IPS-18a (cell line): ENCODE results near the gene MRPL54.

Source experiments
- H3K27ac ChIP-seq: one replicate; pipeline ENCODE4 v1.5.1; 2013; ENCODE audit warnings: low read length
- H3K27me3 ChIP-seq: one replicate; pipeline ENCODE4 v1.6.1; 2013; ENCODE audit warnings: mild to moderate bottlenecking, low read length; ENCODE audit not compliant: control insufficient read depth, insufficient read depth
- H3K36me3 ChIP-seq: one replicate; pipeline ENCODE4 v1.6.1; 2013; ENCODE audit warnings: low read depth, low read length; ENCODE audit not compliant: control insufficient read depth
- H3K4me1 ChIP-seq: one replicate; pipeline ENCODE4 v1.6.1; 2013; ENCODE audit warnings: low read depth, low read length; ENCODE audit not compliant: control insufficient read depth
- H3K4me3 ChIP-seq: one replicate; pipeline ENCODE4 v1.5.1; 2013; ENCODE audit warnings: low read length
- H3K9ac ChIP-seq: one replicate; pipeline ENCODE4 v1.6.1; 2013; ENCODE audit warnings: mild to moderate bottlenecking, low read length, moderate library complexity
- H3K9me3 ChIP-seq: one replicate; pipeline ENCODE4 v1.6.1; 2013; ENCODE audit warnings: low read depth, low read length; ENCODE audit not compliant: control insufficient read depth

MRPL54 gene

DNA sequence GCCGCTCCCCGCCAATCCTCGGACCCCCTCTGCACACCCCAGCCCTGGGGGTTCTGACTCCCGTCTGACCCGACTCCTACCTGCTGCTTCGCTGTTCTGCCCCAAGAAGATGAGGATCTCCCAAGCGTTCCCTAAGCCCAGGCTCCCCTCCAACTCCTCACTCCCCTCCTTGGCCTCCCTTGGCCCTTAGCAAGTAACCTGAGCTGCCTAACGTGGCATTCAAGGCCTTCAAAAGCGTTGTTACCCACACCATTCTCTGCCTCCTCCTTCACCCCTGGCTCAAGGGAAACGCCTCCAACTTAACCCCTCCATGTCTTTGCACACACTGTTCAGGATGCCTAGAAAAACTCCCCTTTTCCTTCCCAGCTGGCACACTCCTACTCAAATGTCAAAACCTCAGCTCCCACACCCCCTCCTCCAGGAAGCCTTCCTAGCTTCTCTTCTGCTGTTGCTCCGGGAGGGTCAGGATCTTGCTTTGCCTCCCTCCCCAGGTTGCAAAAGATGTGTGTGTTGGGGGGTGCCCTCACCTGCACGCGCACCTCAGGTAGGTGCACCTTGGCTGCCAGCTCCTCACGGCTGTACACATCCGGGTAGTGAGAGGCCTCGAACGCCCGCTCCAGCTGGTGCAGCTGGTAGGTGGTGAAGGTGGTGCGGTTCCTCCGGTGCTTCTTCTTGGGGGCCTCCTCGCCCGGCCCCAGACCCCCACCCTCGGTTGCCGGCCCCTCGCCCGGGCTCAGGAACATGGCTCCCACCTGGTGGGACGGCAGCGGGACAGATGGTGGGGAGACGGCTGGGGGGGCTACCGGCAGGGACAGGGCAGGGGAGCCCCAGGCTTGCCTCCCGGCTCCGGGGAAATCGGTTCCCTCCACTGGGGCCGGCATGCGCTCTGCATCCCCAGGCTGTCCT lies 8.8 kb downstream of the MRPL54 start:
- Histone ChIP-seq H3K9ac (no peak overlapping the region), H3K27ac (no peak overlapping the region), H3K4me1 (no peaks in the 10 kb centered on the region), H3K4me3 (no peak overlapping the region), H3K36me3 (peaks cover 3% of the 10 kb centered on the region), H3K27me3 (no peaks in the 10 kb centered on the region), H3K9me3 (no peaks in the 10 kb centered on the region)

- Histone ChIP-seq H3K27ac (no peak within 1 kb of the TSS), H3K9ac (no peak within 1 kb of the TSS)
These were observed 9.5 kb downstream of the MRPL54 start, which contains the start of gene RAX2 for GRCh38 chr19:3771906-3772455. Gene RAX2 (minus strand): TSS chr19:3772228. CDS start chr19:3771742, 486 bp downstream.

DNA sequence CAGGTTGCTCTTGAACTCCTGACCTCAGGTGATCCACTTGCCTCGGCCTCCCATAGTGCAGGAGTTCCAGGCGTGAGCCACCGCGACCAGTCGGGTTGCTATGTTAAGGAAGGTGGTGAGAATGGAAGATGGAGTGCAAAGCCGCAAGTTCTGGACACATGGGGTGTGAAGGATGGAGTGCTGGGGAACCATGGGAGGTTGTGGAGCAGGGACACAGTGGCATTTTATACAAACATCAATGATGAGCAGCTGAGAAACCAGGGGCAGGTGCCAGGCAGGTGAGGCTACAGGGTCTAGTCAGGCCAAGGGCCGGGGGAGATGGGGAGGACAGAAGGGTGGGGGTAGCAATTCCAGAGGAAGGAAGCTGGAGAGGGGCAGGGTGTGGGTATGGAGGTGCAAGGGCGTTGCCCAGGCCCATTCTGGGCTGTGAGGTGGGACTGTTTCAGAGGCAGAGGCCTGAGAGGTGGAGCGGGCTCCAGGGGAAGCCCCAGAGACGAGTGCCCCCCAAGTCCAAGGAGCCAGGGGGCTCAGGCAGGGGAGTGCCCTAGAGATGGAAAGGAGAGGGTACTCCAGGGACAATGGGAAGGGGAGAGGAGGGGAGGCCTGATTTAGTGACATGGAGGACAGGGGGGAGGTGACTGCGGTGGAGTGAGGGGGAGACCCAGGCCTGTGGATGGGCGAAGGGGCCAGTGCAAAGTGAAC lies 11.5 kb downstream of the MRPL54 start:
- no peaks in the 10 kb centered on the region for H3K9me3 ChIP-seq
- H3K9ac ChIP-seq: no peak overlapping the region

More at GRCh38 chr19:3771906-3772455, 9.5 kb downstream of the MRPL54 start, which contains the start of gene RAX2:
- H3K27me3 ChIP-seq: no peaks in the 10 kb centered on the region
- H3K9me3 ChIP-seq: no peaks in the 10 kb centered on the region
- no peaks in the 10 kb centered on the region for H3K36me3 ChIP-seq
- no peaks in the 10 kb centered on the region for H3K4me1 ChIP-seq
- H3K4me3 ChIP-seq: no peak within 1 kb of the TSS

DNA sequence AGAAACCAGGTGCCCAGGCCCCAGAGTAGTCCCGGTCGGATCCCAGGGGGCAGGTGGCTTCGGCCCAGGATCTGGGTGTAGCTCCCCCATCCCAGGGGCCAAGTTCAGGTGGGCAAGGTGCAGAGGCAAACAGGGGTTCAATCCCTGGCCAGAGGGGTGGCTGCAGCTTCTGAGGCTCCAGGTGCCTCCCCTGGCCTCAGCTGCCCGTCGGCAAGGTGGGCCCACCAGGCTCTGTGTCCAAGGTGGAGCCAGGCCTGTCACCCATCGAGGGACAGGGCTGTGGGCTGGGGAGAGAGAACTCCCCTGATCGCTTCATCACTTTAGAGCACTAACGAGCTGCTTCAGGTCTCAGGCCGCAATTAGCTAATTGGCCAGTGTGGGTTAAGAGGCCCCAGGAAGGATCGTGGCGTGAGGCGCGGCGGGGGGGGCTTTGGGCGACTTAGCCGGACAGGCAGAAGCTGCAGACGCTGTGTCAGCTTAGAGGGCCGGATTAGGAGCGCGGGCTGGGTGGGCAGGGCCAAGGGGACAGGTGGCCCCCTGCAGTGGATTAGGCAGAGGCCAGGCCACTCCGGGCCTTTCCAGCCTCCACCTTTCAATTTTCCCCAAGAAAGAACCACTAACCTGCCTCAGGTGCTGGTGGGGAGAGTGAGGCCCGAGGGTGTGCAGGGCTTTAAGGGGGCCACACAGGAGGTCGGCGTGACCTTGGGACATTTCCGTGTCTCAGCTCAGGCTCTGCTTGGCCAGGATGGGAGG lies 12.3 kb downstream of the MRPL54 start:
- Histone ChIP-seq H3K9me3 (no peaks in the 10 kb centered on the region), H3K36me3 (no peaks in the 10 kb centered on the region), H3K4me3 (no peak overlapping the region), H3K27me3 (no peaks in the 10 kb centered on the region), H3K27ac (no peak overlapping the region), H3K9ac (no peak overlapping the region), H3K4me1 (no peaks in the 10 kb centered on the region)

More for the DNA sequence above, 11.5 kb downstream of the MRPL54 start:
- Histone ChIP-seq H3K27me3 (no peaks in the 10 kb centered on the region), H3K36me3 (no peaks in the 10 kb centered on the region), H3K4me3 (no peak overlapping the region), H3K27ac (no peak overlapping the region), H3K4me1 (no peaks in the 10 kb centered on the region)

- Histone ChIP-seq H3K9me3 (no peaks in the 10 kb centered on the region), H3K4me1 (no peaks in the 10 kb centered on the region), H3K36me3 (no peaks in the 10 kb centered on the region), H3K9ac (no peak overlapping the region), H3K27me3 (no peaks in the 10 kb centered on the region), H3K27ac (no peak overlapping the region), H3K4me3 (no peak overlapping the region)
These were observed 12.9 kb downstream of the MRPL54 start for GRCh38 chr19:3775374-3775711.

GRCh38 chr19:3775831-3776230 lies 13.3 kb downstream of the MRPL54 start:
- H3K9me3 ChIP-seq: no peaks in the 10 kb centered on the region
- no peaks in the 10 kb centered on the region for H3K36me3 ChIP-seq
- no peaks in the 10 kb centered on the region for H3K4me1 ChIP-seq
- H3K27me3 ChIP-seq: no peaks in the 10 kb centered on the region
- H3K9ac ChIP-seq: no peak overlapping the region
- no peak overlapping the region for H3K4me3 ChIP-seq
- no peak overlapping the region for H3K27ac ChIP-seq

GRCh38 chr19:3776479-3777040 lies 14.1 kb downstream of the MRPL54 start:
- H3K27ac ChIP-seq: no peak overlapping the region
- no peaks in the 10 kb centered on the region for H3K36me3 ChIP-seq
- H3K9ac ChIP-seq: no peak overlapping the region
- H3K9me3 ChIP-seq: peaks cover 4% of the 10 kb centered on the region
- H3K27me3 ChIP-seq: no peaks in the 10 kb centered on the region
- H3K4me1 ChIP-seq: no peaks in the 10 kb centered on the region
- no peak overlapping the region for H3K4me3 ChIP-seq

GRCh38 chr19:3778104-3778867 lies 15.8 kb downstream of the MRPL54 start:
- no peaks in the 10 kb centered on the region for H3K4me1 ChIP-seq
- H3K4me3 ChIP-seq: no peak overlapping the region
- peaks cover 6% of the 10 kb centered on the region for H3K9me3 ChIP-seq
- H3K36me3 ChIP-seq: no peaks in the 10 kb centered on the region
- peaks cover under 1% of the 10 kb centered on the region for H3K27me3 ChIP-seq
- H3K9ac ChIP-seq: no peak overlapping the region
- no peak overlapping the region for H3K27ac ChIP-seq

GRCh38 chr19:3778899-3779723 lies 16.6 kb downstream of the MRPL54 start:
- no peak overlapping the region for H3K27ac ChIP-seq
- peaks cover 9% of the 10 kb centered on the region for H3K27me3 ChIP-seq
- peaks cover 6% of the 10 kb centered on the region for H3K9me3 ChIP-seq
- no peaks in the 10 kb centered on the region for H3K4me1 ChIP-seq
- no peaks in the 10 kb centered on the region for H3K36me3 ChIP-seq
- H3K4me3 ChIP-seq: no peak overlapping the region
- H3K9ac ChIP-seq: no peak overlapping the region

GRCh38 chr19:3780786-3781304 lies 18.4 kb downstream of the MRPL54 start:
- H3K36me3 ChIP-seq: no peaks in the 10 kb centered on the region
- no peaks in the 10 kb centered on the region for H3K4me1 ChIP-seq
- no peak overlapping the region for H3K9ac ChIP-seq
- H3K27me3 ChIP-seq: peaks cover 26% of the 10 kb centered on the region
- H3K4me3 ChIP-seq: no peak overlapping the region
- H3K27ac ChIP-seq: no peak overlapping the region
- peaks cover 6% of the 10 kb centered on the region for H3K9me3 ChIP-seq
